ENCODE results near the gene VWF. TPM values are rescaled to one million over a fixed set of nuclear protein-coding genes. Genes with fewer than 3 reads are reported as not detected.

VWF gene
- total and polyA plus RNA-seq, 2 of the 13 experiments (the other 11 are each of a cell fraction or from before 2014, with no cell fraction given), result 0.20 to 0.25 TPM

GRCh38 chr12:6082613-6083012, 41.9 kb downstream of the VWF start:
- BruUV-seq (replicated peaks), result no TSS peak
- H3K36me3 ChIP-seq (replicated peaks in 1 of 2; ENCODE audit: control insufficient read depth in 1 of 2, insufficient read depth in 2 of 2, low read length in 2 of 2), result no peaks in the 10 kb centered on the region
- no peak for FAIRE-seq
- CTCF ChIA-PET (ENCODE audit: low intra/inter-chr PET ratio, low total read pairs), result no interaction called here
- POLR2A ChIA-PET, result no interaction called here
- H3K4me2 ChIP-seq (ENCODE audit: low read depth, low read length), result no peak overlapping the region
- no peak overlapping the region for H2AFZ ChIP-seq (ENCODE audit: low read length)
- no peak overlapping the region for H3K4me3 ChIP-seq (replicated peaks in 1 of 3; ENCODE audit: insufficient read depth in 1 of 3, low read depth in 2 of 3, low read length in 3 of 3)
- H3K4me1 ChIP-seq (ENCODE audit: insufficient read depth, low read length), result peaks cover 15% of the 10 kb centered on the region
- H3K27me3 ChIP-seq (ENCODE audit: control insufficient read depth in 1 of 2, insufficient read depth in 2 of 2, low read length in 2 of 2), result peaks cover 3 to 13% of the 10 kb centered on the region in 2 experiments; a peak in 3 of 5 replicates
- in situ Hi-C loops (cut with HindIII; ENCODE audit: extremely low pct_ligation_motif_present, low pct_unique_long_range_greater_than_20kb) (no loop called here), intact Hi-C loops (cut with micrococcal nuclease; ENCODE audit: unreplicated experiment) (no loop called here)
- no peaks in the 10 kb centered on the region for H3K9me3 ChIP-seq (ENCODE audit: low read length)
- no peak overlapping the region for H3K27ac ChIP-seq (ENCODE audit: extremely low read length, insufficient read depth, low read length)
- ATAC-seq, result no peak
- no peak for DNase-seq (ENCODE audit: low spot score)
- H3K9ac ChIP-seq (ENCODE audit: insufficient read depth, low read depth, low read length), result no peak overlapping the region
- 44% methylated on average over 3 of the region's 3 CpGs for WGBS (ENCODE audit: low lambda C conversion rate)
- no peaks in the 10 kb centered on the region for H3K79me2 ChIP-seq (ENCODE audit: insufficient read depth, low read length)
- TF ChIP-seq REL (CRISPR knock-in tag; conservative IDR thresholded peaks at IDR 0.05), result no peak
- TF ChIP-seq SKIL (CRISPR knock-in tag; IDR thresholded peaks at IDR 0.05; ENCODE audit: borderline replicate concordance), result no peak
- no peak for TF ChIP-seq ZNF567 (CRISPR knock-in tag; IDR thresholded peaks at IDR 0.05; ENCODE audit: borderline replicate concordance)
- TF ChIP-seq ZZZ3 (CRISPR knock-in tag; IDR thresholded peaks at IDR 0.05; ENCODE audit: borderline replicate concordance), result no peak
- no peak for TF ChIP-seq REPIN1 (CRISPR knock-in tag; IDR thresholded peaks at IDR 0.05; ENCODE audit: borderline replicate concordance, low read depth)
- TF ChIP-seq PHF21A (CRISPR knock-in tag; IDR thresholded peaks at IDR 0.05), result no peak
- no peak for TF ChIP-seq SOX6 (IDR thresholded peaks at IDR 0.05)
- TF ChIP-seq SOX6 (CRISPR knock-in tag; IDR thresholded peaks at IDR 0.05), result no peak
- TF ChIP-seq ZIK1 (CRISPR knock-in tag; IDR thresholded peaks at IDR 0.05; ENCODE audit: borderline replicate concordance, low read depth), result no peak
- TF ChIP-seq ZNF776 (CRISPR knock-in tag; IDR thresholded peaks at IDR 0.05), result no peak
- TF ChIP-seq ZNF564 (CRISPR knock-in tag; IDR thresholded peaks at IDR 0.05), result no peak
- TF ChIP-seq ZNF674 (CRISPR knock-in tag; IDR thresholded peaks at IDR 0.05; ENCODE audit: low read depth), result no peak
- TF ChIP-seq ESRRA (CRISPR knock-in tag; IDR thresholded peaks at IDR 0.05; ENCODE audit: low read depth), result no peak
- TF ChIP-seq MEF2D (CRISPR knock-in tag; IDR thresholded peaks at IDR 0.05), result no peak
- no peak for TF ChIP-seq AGO2 (optimal IDR thresholded peaks at IDR 0.05; ENCODE audit: low read depth, low read length)
- TF ChIP-seq ZNF510 (CRISPR knock-in tag; IDR thresholded peaks at IDR 0.05; ENCODE audit: low read depth), result no peak
- TF ChIP-seq ZBTB8A (CRISPR knock-in tag; IDR thresholded peaks at IDR 0.05; ENCODE audit: borderline replicate concordance, low read depth), result no peak
- no peak for TF ChIP-seq ETV6 (CRISPR knock-in tag; conservative IDR thresholded peaks at IDR 0.05)
- H4K20me1 ChIP-seq (ENCODE audit: insufficient read depth, low read length), result no peaks in the 10 kb centered on the region

All from HepG2 (cell line).